C4-2B (cell line): ENCODE data around the gene PACSIN2.

Source experiments
- CTCF ChIP-seq: fragments of 450-650 bp; conservative IDR thresholded peaks from 2 replicates; pipeline ENCODE4 v1.5.1; 2017; ENCODE audit warnings: mild to moderate bottlenecking
- ZFX ChIP-seq: fragments of 450-650 bp; IDR thresholded peaks from 2 replicates; pipeline ENCODE4 v1.6.1; 2017

DNA sequence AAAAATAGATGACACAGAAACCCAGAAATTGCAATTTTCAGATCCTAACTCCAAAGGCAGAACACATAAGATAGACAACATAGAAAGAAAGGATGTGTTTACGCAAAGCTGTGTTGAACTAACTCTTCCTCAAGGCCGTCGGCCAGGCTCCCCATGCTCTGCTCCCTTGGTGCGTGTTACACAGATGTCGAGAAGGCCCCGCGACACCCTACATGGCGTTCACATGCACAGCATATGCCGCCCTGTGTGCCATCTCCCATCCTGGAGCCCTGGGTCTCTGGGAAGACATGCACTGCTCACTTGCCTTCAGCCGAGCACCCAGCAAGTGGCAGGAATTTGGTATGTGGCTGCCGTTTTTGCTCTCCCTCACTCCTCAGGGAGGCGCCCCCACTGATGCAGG lies 110.9 kb downstream of the PACSIN2 start:
- TF ChIP-seq CTCF (no peak), ZFX (no peak)
